Cerebellar nuclear complex (tissue), 1 donor: ENCODE data around the gene CD82.
"Not testable (repeated sequence)": the region's sequence is repeated elsewhere in the genome, so short reads cannot be mapped to it uniquely, and the experiment has no call there.

Experiments
- DNase-seq, 2 experiments: peaks; one replicate each; lab custom pipeline; 2025; lab: John Stamatoyannopoulos, UW

CD82 gene

DNA sequence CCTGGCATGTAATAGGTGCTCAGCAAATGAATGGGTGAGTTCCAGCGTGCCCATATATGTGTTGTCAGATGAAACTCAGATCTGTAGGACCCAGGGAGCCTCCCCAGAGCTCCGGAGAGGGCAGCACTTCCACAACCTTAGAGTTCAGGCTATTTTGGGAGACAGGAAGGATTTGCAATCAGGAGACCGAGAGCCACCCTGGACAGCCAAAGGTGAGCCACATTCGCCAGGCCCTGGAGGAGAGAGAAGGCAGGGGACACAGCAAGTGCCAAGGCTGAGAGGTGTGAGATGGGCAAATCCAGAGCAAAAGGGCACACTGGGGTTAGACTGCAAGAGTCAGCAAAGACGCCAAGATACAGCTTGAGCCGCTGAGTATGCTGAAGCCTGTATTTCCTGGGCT is 66.4 kb downstream of the CD82 start:
- DNase-seq: no peak

DNA sequence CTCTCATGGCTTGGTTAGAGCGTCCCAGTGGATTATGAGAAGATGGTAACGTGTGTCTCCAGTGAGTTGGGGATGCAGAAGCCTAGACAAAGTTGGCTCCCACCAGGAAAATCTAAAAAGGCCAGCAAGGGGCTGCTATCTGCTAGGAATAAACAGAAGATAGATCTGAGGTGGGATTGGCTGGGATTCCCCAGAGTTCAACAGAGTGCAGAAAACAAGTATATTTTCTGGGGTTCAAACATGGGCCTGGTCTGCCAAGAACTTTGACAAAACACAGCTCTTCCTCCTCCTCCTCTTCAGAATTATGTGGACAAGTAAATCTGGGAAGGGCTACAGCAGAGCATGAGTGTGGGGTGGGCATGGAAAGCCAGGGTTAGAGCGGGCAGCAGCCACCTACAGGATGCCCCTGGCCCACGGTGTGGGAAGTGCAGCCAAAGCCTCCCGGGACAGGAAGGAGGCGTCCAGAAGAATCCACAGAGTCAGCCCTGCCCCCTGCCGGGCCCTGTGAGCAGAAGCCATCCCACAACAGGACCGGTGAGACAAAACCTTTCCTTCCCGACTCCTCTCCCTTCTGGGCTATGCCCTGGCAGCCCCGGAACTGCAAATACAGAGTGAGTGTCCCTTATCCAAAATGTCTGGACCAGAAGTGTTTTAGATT is 67.1 kb downstream of the CD82 start:
- DNase-seq: no peak

DNA sequence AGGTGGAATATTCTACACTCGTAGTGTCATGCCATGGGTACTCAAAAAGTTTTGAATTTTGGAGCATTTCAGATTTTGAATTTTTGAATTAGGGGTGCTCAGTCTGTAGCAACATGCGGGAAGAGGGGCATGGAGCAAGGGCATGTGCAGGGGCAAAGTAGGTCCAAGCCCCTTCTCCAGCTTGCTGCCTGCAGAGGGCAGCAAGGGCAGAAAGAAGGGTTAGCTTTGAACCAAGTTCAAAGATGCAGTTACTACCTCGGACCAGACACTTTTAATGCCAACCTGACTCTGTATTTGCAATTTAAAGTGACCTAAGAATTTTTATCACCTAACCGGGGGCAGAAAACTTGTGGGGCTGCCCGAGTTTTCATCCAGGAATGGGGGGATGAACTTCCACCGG is 68.2 kb downstream of the CD82 start:
- no peak for DNase-seq

DNA sequence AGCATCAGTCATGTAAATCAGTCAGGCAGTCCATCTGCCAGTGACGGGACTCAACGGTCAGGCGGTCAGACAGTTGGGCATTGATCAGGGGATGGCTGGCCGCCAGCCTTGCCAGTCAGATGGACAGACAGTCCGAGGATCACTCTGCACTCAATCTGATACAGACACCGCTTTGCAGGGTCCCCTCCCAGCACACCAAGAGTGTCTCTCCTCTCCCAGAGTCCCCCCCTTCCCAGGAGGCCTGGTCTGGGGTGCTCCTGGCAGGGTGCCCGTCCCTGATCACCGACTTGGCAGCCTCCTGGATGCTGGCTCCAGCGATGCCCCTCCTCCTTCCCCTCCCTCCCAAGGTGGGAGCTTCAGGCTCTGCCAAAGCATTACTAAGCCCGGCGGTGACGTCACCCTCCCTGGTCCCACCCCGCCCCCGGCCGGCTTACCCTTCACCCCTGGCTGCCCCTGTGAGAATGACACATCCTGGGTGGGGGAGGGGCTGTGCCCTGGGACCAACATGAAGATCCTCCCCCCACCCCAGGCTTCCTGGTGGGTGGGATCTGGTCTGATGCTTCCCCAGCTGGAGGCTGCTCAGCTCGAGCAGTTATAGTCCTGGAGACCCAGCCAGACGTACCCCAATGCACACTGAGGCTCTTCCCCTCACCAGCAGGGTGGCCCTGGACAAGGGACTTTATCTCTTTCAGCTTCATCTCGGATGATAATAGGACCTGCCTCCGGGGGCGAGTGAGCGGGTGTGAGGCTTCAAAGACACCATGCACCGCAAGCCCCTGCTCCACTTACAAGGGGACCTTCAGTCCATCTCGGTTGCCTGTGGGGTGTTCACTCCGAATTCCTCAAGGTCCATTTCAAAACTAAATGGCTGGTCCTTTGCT is 69.2 kb downstream of the CD82 start:
- no peak for DNase-seq

DNA sequence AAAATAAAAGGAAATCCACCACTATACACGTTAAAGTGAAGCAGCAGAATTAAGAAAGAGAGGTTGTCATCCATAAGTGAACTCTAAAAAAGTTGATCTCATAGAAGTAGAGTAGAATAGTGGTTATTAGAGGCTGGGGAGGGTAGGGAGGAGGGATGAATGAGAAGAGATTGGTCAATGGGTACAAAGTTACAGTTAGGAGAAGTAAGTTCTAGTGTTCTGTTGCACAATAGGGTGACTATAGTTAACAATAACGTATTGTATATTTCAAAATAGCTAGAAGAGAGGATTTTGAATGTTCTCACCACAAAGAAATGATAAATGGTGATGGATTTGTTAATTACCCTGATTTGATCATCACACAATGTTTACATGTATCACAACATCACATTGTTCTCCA is 72.0 kb downstream of the CD82 start:
- no peak for DNase-seq

DNA sequence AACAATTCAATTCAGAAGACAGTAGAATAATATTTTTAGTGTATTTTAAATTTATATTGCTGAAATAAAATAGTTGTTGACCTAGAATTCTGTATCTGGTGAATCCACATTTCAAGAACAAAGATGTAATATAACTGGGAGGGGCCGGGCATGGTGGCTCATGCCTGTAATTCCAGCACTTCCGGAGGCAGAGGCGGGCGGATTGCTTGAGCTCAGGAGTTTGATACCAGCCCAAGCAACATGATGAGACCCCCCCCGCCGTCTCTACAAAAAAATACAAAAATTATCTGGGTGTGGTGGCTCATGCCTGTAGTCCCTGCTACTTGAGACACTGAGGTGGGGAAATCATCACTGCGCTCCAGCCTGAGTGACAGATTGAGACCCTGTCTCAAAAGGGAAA is 72.6 kb downstream of the CD82 start:
- DNase-seq: no peak

DNA sequence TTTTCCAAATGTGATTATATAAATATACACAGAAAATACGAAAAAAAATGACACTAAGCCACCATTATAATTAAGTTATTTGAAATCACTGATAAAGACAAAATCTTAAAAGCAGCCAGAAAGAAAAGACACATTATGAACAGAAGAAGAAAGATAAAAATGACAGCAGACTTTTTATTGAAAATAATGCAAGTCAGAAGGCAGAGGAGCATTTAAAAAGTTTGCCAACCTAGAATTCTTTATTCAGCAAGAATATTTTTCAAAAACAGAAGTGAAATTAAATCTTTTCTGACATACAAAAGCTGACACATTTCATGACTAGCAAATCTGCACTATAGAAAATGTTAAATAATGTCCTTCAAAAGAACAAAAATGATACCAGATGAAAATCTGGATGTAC is 77.8 kb downstream of the CD82 start:
- DNase-seq: no peak

DNA sequence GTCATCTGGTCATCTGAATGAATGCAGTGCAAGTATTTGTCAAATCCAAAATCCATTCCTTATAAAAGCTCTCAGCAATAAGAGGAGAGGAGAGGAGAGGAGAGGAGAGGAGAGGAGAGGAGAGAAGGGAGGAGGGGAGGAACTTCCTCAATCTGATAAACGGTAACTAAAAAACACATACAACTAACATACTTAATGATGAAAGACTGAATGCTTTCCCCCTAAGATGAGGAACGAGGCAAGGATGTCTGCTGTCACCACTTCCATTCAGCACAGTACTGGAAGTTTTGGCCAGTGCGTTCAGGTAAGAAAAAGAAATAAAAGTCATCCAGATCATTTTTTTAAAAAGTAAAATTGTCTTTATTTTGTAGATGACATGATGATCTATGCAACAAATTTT is 80.4 kb downstream of the CD82 start:
- no peak for DNase-seq

DNA sequence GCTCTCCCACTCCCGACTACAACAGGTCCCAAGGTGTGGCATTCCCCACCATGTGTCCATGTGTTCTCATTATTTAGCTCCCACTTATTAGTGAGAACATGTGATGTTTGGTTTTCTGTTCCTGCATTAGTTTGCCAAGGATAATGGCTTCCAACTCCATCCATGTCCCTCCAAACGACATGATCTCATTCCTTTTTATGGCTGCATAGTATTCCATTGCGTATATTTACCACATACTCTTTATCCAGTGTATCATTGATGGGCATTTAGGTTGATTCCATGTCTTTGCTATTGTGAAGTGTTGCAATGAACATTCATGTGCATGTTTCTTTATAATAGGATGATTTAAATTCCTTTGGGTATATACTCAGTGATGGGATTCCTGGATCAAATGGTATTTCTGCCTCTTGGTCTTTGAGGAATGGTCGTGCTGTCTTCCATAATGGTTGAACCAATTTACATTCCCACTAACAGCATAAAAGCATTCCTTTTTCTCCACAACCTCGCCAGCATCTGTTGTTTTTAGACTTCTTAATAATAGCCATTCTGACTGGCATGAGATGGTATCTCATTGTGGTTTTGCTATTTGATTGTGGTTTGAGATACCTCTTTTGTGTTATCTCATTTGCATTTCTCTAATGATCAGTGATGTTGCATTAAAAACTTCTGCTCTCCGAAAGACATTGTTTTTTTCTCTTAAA is 81.9 kb downstream of the CD82 start:
- DNase-seq: not testable (repeated sequence)

DNA sequence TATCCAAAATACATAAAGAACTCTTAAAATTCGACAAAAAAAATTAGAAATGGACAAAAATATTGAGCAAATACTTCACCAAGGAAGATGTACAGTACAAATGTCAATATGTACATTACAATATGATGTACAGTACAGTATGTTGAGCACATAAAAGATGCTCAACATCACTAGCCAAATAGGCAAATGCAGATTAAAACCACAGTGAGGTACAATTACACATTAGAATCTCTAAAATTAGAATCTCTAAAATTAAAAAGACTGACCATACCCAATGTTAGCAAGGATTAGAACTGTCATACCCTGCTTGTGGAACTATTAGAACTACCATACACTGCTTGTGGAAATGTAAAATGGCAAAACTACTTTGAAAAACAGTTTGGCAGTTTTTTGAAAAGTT is 82.6 kb downstream of the CD82 start:
- no peak for DNase-seq

DNA sequence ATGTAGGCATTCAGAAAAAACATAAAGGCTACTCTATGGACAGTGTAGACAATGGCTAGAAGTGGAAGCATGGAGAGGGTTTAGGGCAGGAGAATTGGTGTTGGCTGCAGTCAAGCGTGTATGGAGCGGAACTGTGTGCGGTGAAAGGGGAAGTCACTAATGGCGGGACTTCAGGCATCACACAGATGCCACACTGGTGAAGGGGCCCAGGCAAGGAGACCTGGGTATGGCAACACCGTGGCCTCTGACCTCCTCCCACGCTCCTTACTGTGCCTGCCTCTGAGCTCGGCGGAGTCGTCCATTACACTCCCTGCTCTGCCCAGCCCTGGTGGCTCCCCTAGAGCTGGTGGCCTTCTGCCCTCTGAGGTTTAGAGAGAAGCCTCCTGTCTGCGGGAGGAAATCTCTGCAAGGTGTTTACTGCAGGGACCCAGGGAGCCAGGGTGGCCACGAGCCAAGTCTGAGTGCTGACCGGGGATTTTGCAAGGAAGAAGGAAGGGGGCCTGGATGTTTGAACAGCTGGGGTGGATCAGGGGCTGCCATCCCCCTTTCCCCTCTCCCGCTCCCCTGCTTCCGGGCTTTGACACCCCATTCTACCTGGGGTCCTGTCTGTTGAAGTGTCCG is 86.2 kb downstream of the CD82 start:
- DNase-seq: no peak

DNA sequence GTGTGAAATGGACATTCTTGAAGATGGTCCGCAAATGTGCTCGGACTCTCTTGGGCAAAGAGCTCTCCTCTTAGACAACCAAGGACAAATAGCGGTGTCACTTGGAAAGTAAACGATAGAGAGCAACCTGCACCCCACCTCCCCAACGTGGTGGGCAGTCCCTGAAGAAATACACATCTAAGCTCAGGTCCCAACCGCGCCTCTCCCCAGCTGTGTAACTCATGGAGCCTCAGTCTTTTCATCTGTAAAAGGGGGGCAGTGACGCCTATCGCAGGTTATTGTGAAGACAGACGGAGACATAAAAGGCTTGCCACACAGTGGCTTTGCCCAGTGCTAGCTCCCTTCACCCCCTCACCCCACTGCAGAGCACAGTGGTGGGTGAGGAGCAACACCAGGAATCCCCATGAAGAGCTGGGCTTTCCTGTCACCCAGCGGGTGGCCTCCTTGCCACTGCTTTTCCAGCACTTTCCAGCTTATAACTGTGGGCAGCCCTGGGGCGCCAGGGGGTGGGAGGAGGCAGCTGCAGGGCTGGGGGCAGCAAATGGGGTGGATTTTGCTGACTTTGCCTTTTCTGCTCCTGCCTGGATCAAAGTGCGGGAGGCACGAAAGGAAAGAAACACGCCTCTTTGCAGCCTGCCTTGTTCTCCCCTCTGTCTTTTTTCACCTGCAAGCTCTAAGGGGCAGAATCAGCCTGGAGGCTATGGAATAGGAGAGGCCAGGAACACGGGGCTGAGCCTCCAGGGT is 87.6 kb downstream of the CD82 start:
- DNase-seq: no peak

DNA sequence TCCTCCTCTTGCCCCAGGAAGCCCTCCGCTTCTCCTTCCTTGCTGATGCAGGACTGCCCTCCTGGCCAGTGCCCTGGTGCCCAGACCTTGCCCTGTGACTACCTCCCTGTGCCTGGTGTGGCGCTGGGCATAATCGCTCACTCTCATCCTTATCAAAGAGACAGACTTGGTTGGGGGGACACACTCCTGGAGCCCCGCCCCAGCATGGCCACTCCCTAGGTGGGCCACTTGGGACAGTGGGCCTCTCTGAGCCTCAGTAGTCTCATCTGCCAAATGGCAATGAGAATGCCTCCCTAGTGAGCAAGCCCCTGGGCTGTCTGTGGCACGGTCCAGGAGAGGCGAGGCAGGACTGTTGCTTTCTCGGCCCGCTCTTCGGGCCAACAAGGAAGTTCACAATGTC is 88.6 kb downstream of the CD82 start:
- no peak for DNase-seq

DNA sequence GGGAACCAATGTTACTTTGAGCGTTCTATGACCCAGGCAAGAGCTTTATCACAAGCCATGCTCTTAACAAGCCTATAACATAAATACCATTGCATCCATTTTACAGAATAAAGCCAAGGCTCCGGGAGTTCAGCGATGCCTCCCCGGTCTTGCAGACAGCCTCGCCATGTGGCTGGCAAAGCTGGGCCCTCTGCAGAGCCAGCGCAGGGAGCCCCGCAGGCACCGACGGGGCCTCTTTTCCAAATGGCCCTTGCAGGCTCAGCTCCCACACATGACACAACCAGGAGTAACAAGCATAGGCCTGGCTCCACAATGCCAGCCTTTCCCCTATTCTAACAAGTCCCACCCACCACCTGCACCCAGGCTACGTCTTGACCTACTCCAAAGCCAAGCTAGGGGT is 89.1 kb downstream of the CD82 start:
- no peak for DNase-seq

DNA sequence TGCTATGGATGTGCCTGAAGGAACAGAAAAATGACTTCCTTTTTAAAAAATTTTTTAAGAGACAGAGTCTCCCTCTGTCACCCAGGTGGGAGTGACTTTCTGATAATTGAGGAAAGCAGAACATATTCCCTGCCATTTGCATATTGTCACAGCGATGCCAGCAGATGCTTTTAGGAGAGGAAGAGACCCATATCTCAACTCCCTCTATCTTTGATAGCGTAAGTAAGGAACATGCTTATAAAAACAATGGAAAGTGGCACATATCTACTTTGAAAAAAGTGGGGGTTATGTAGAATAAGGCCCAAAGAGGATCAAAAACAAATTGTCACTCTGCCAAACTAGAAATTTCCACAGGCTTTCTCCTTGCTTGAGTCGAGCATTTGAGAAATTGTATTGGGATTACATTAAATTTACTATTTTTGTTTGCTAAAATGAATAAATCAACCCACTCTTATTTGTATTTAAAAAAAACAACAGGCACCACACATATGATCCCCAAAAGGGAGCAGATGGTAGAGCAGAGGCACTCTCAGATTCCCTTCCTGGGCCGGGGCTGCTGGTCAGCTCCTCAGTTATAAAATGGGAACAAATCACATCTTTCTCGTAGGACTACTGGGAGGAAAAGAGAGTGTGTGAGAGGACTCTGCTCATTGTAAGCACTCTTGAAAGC is 92.5 kb downstream of the CD82 start:
- no peak for DNase-seq

DNA sequence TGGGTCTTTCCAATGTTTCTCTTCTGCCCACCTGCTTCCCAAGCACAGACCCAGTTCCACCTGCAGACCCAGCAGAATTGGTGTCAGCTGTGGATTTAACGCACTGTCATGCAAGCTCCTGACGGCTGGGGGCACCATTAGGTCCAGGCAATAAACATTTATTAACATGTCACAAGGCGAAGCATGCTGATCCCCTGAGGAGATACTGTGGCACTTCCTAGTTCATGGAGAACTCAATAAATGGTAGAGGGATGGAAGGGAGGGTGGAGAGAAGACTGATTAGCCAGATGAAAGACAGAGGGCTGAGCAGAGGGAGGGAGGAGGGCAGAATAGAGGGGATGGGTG is 93.0 kb downstream of the CD82 start:
- DNase-seq: no peak

DNA sequence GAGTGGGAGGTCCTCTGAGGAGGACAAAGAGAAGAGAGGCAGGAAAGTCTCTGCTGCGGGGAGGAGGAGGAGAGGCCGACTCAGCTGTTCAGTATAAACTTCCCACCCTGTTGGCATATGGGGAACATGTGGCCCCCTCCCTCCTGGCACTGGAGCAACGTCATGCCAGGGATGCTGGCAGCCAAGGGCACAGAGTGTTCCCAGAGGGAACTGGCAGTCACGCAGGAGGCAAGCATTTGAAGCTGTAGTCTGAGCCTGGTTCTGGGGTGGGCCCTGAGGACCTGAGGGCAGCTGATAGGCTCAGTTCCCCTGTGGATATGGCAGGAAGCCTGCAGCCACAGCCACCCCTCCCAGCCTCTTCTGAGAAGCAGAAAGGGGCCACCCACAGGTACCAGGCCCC is 94.2 kb downstream of the CD82 start:
- DNase-seq: no peak

DNA sequence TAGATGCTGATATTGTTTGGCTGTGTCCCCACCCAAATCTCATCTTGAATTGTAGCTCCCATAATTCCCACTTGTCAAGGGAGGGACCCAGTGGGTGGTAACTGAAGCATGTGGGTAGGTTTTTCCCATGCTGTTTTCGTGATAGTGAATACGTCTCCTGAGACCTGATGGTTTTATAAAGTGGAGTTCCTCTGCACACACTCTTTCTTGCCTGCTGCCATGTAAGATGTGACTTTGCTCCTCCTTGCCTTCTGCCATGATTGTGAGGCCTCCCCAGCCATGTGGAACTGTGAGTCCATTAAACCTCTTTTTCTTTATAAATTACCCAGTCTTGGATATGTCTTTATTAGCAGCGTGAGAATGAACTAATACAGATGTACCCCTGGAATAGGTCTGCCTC is 95.1 kb downstream of the CD82 start:
- DNase-seq: not testable (repeated sequence)

DNA sequence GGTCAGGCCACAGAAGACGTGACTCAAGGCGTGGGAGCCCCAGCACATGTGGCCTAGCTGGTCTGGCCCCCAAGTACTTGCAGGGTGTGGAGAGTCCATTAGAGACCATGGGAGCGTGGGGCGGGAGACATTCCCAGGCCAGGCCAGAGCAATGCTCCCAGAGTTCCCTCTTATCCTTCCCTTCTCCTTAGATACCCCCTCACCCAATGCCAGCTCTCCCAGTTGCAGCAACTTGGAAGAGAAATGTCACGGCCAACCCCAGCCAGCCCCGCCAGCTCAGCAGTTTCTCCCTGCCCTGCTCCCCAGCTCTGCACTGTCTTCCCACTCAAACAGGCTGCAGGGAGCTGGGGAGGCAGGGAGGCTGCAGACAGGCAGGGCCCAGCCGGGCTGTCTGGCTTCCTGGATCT is 95.9 kb downstream of the CD82 start:
- DNase-seq: no peak
